ENCODE data around the gene NDUFA1.
A peak's percentile ranks its signal among the peaks of the same experiment; 100 is the strongest.

Gene NDUFA1

GRCh38 chrX:119833905-119834304 is 37.7 kb upstream of the NDUFA1 start:
- no peak for DNase-seq (ENCODE audit: low read depth in 1 of 2, low spot score in 1 of 2)
- H3K27ac ChIP-seq (replicated peaks): no peak overlapping the region
- no peaks in the 10 kb centered on the region for H3K27me3 ChIP-seq (ENCODE audit: insufficient read depth, poor library complexity, severe bottlenecking)
- no peak overlapping the region for H3K4me3 ChIP-seq (replicated peaks; ENCODE audit: insufficient read depth, low read length)
- TF ChIP-seq SPI1 (IDR thresholded peaks at IDR 0.05; ENCODE audit: borderline replicate concordance, low read depth) (no peak), CTCF (IDR thresholded peaks at IDR 0.05; ENCODE audit: insufficient read depth, low read length) (no peak), REST (IDR thresholded peaks at IDR 0.05; ENCODE audit: insufficient replicate concordance, low read depth) (no peak), POLR2AphosphoS5 (IDR thresholded peaks at IDR 0.05; ENCODE audit: low read depth) (no peak), GABPA (IDR thresholded peaks at IDR 0.05; ENCODE audit: low read depth) (no peak)

- no peaks in the 10 kb centered on the region for H3K27me3 ChIP-seq (ENCODE audit: insufficient read depth, poor library complexity, severe bottlenecking)
- TF ChIP-seq POLR2AphosphoS5 (IDR thresholded peaks at IDR 0.05; ENCODE audit: low read depth) (peak; percentile 65), SPI1 (IDR thresholded peaks at IDR 0.05; ENCODE audit: borderline replicate concordance, low read depth) (no peak)
- peak within 1 kb of the TSS; percentile 89 for H3K27ac ChIP-seq (replicated peaks)
- H3K4me3 ChIP-seq (replicated peaks; ENCODE audit: insufficient read depth, low read length): peak within 1 kb of the TSS; percentile 76
- DNase-seq (ENCODE audit: low read depth in 1 of 2, low spot score in 1 of 2): peak; percentile 91 to 98
Measured at GRCh38 chrX:119852382-119853353, 19.0 kb upstream of the NDUFA1 start, which contains the start of gene UPF3B. UPF3B (minus strand) TSS chrX:119852963; CDS start chrX:119852928, 35 bp downstream.

GRCh38 chrX:119853444-119853843 is 18.2 kb upstream of the NDUFA1 start:
- DNase-seq (ENCODE audit: low read depth in 1 of 2, low spot score in 1 of 2): no peak
- TF ChIP-seq SPI1 (IDR thresholded peaks at IDR 0.05; ENCODE audit: borderline replicate concordance, low read depth) (no peak), POLR2AphosphoS5 (IDR thresholded peaks at IDR 0.05; ENCODE audit: low read depth) (no peak)
- no peaks in the 10 kb centered on the region for H3K27me3 ChIP-seq (ENCODE audit: insufficient read depth, poor library complexity, severe bottlenecking)
- peak overlapping the region; percentile 25 for H3K4me3 ChIP-seq (replicated peaks; ENCODE audit: insufficient read depth, low read length)
- peak overlapping the region; percentile 51 for H3K27ac ChIP-seq (replicated peaks)

- Histone ChIP-seq H3K27me3 (ENCODE audit: insufficient read depth, poor library complexity, severe bottlenecking) (no peaks in the 10 kb centered on the region), H3K4me3 (replicated peaks; ENCODE audit: insufficient read depth, low read length) (peak overlapping the region; percentile 56), H3K27ac (replicated peaks) (peak overlapping the region; percentile 95)
- DNase-seq (ENCODE audit: low read depth in 1 of 2, low spot score in 1 of 2): peak; percentile 18 to 56
- TF ChIP-seq POLR2AphosphoS5 (IDR thresholded peaks at IDR 0.05; ENCODE audit: low read depth): no peak
- no peak for TF ChIP-seq GABPA (IDR thresholded peaks at IDR 0.05; ENCODE audit: low read depth)
- no peak for TF ChIP-seq CTCF (IDR thresholded peaks at IDR 0.05; ENCODE audit: insufficient read depth, low read length)
- TF ChIP-seq REST (IDR thresholded peaks at IDR 0.05; ENCODE audit: insufficient replicate concordance, low read depth): no peak
- TF ChIP-seq SPI1 (IDR thresholded peaks at IDR 0.05; ENCODE audit: borderline replicate concordance, low read depth): no peak
Measured at GRCh38 chrX:119870626-119871131, 953 bp upstream of the NDUFA1 start.

All from HL-60 (cell line).